Mesendoderm (in vitro differentiated cells): ENCODE data around the gene SQSTM1.
"Not testable (repeated sequence)": the region's sequence is repeated elsewhere in the genome, so short reads cannot be mapped to it uniquely, and the experiment has no call there.

Source experiments
- DNase-seq: peaks from one replicate; pipeline ENCODE4 v3.0.0; 2013
- H2AK5ac ChIP-seq: 2 replicates; pipeline ENCODE4 v1.6.1; 2013; ENCODE audit warnings: low read length, inconsistent platforms
- H2BK120ac ChIP-seq: 2 replicates; pipeline ENCODE4 v1.6.1; 2013; ENCODE audit warnings: low read depth, mild to moderate bottlenecking, low read length, moderate library complexity, mixed read lengths
- H2BK15ac ChIP-seq: replicated peaks from 2 replicates; pipeline ENCODE4 v1.6.1; 2013; ENCODE audit warnings: low read depth, mild to moderate bottlenecking, moderate library complexity
- H2BK5ac ChIP-seq: 2 replicates; pipeline ENCODE4 v1.6.1; 2013; ENCODE audit warnings: low read length, inconsistent platforms
- H3K18ac ChIP-seq: 2 replicates; pipeline ENCODE4 v1.6.1; 2013; ENCODE audit warnings: mild to moderate bottlenecking, low read length, mixed read lengths
- H3K23ac ChIP-seq: one replicate; pipeline ENCODE4 v1.6.1; 2013; ENCODE audit warnings: low read length
- H3K27ac ChIP-seq: 2 replicates; pipeline ENCODE4 v1.5.1; 2013; ENCODE audit warnings: low read depth, mild to moderate bottlenecking, inconsistent platforms, low read length, moderate library complexity
- H3K27me3 ChIP-seq: 2 replicates; pipeline ENCODE4 v1.6.1; 2013; ENCODE audit warnings: low read length, control low read depth, mild to moderate bottlenecking, inconsistent platforms; ENCODE audit not compliant: insufficient read depth, poor library complexity
- H3K36me3 ChIP-seq: 2 replicates; pipeline ENCODE4 v1.6.1; 2013; ENCODE audit warnings: low read length, inconsistent platforms; ENCODE audit not compliant: control insufficient read depth, insufficient read depth
- H3K4ac ChIP-seq: one replicate; pipeline ENCODE4 v1.6.1; 2013; ENCODE audit warnings: low read depth, mild to moderate bottlenecking, low read length, moderate library complexity
- H3K4me1 ChIP-seq: 2 replicates; pipeline ENCODE4 v1.6.1; 2013; ENCODE audit warnings: low read depth, low read length, inconsistent platforms; ENCODE audit not compliant: control insufficient read depth
- H3K4me2 ChIP-seq: 2 replicates; pipeline ENCODE4 v1.6.1; 2013; ENCODE audit warnings: low read length
- H3K4me3 ChIP-seq: 2 replicates; pipeline ENCODE4 v1.5.1; 2013; ENCODE audit warnings: mild to moderate bottlenecking, low read length
- H3K56ac ChIP-seq: one replicate; pipeline ENCODE4 v1.6.1; 2013; ENCODE audit warnings: low read length
- H3K79me1 ChIP-seq: 2 replicates; pipeline ENCODE4 v1.6.1; 2013; ENCODE audit warnings: low read length, inconsistent platforms
- H3K79me2 ChIP-seq: 2 replicates; pipeline ENCODE4 v1.6.1; 2013; ENCODE audit warnings: mild to moderate bottlenecking, low read length; ENCODE audit not compliant: control insufficient read depth, insufficient read depth
- H3K9ac ChIP-seq: 2 replicates; pipeline ENCODE4 v1.6.1; 2013; ENCODE audit warnings: low read length, inconsistent platforms
- H4K5ac ChIP-seq: one replicate; pipeline ENCODE4 v1.6.1; 2013; ENCODE audit warnings: low read length
- H4K8ac ChIP-seq: one replicate; pipeline ENCODE4 v1.6.1; 2013; ENCODE audit warnings: low read depth, mild to moderate bottlenecking, control low read depth, low read length, moderate library complexity
- WGBS: extraction: QIAGEN DNeasy Blood & Tissue Kit; methylation state at CpG from one replicate; pipeline ENCODE4 v1.1.7; 2013; ENCODE audit warnings: low lambda C conversion rate, missing lambda C conversion rate; ENCODE audit not compliant: insufficient coverage; ENCODE audit errors: extremely low coverage; 5-methylcytosine and 5-hydroxymethylcytosine counted together

Gene SQSTM1

GRCh38 chr5:179871533-179871932 lies 50.8 kb downstream of the SQSTM1 start:
- not testable (repeated sequence) for H4K5ac ChIP-seq, H3K4me3 ChIP-seq, H3K79me2 ChIP-seq, H4K8ac ChIP-seq, H2BK5ac ChIP-seq, H3K4me2 ChIP-seq, H2BK120ac ChIP-seq, H3K27me3 ChIP-seq, H3K18ac ChIP-seq, H3K79me1 ChIP-seq, H3K4ac ChIP-seq, H2AK5ac ChIP-seq, DNase-seq, H3K23ac ChIP-seq, H2BK15ac ChIP-seq, H3K9ac ChIP-seq, H3K4me1 ChIP-seq, H3K36me3 ChIP-seq, H3K56ac ChIP-seq, H3K27ac ChIP-seq
- no CpG with 5 or more reads among the region's 14 CpGs for WGBS

- H3K23ac ChIP-seq = no peak overlapping the region
- no peak overlapping the region for H2BK5ac ChIP-seq
- no CpG with 5 or more reads among the region's 18 CpGs for WGBS
- H3K27ac ChIP-seq = no peak overlapping the region
- no peak overlapping the region for H3K4me2 ChIP-seq
- no peaks in the 10 kb centered on the region for H3K36me3 ChIP-seq
- H2AK5ac ChIP-seq = no peak overlapping the region
- no peak overlapping the region for H4K8ac ChIP-seq
- no peak overlapping the region for H3K4me3 ChIP-seq
- no peak overlapping the region for H3K4ac ChIP-seq
- no peak overlapping the region for H2BK15ac ChIP-seq
- H3K56ac ChIP-seq = no peak overlapping the region
- H3K4me1 ChIP-seq = no peaks in the 10 kb centered on the region
- H4K5ac ChIP-seq = no peak overlapping the region
- no peak overlapping the region for H3K9ac ChIP-seq
- no peaks in the 10 kb centered on the region for H3K79me1 ChIP-seq
- DNase-seq = no peak
- no peak overlapping the region for H2BK120ac ChIP-seq
- H3K18ac ChIP-seq = no peak overlapping the region
- H3K27me3 ChIP-seq = no peaks in the 10 kb centered on the region
- no peaks in the 10 kb centered on the region for H3K79me2 ChIP-seq
These were observed 51.5 kb downstream of the SQSTM1 start for GRCh38 chr5:179872055-179872827.

- H3K36me3 ChIP-seq = no peaks in the 10 kb centered on the region
- H3K27me3 ChIP-seq = no peaks in the 10 kb centered on the region
- H2BK15ac ChIP-seq = no peak overlapping the region
- no peak overlapping the region for H3K18ac ChIP-seq
- H2AK5ac ChIP-seq = no peak overlapping the region
- no peak overlapping the region for H3K56ac ChIP-seq
- H3K27ac ChIP-seq = no peak overlapping the region
- WGBS = no CpG with 5 or more reads among the region's 14 CpGs
- no peak overlapping the region for H3K23ac ChIP-seq
- H3K79me2 ChIP-seq = no peaks in the 10 kb centered on the region
- H4K8ac ChIP-seq = no peak overlapping the region
- H2BK120ac ChIP-seq = no peak overlapping the region
- H3K4me2 ChIP-seq = no peak overlapping the region
- H4K5ac ChIP-seq = no peak overlapping the region
- no peak overlapping the region for H3K4me3 ChIP-seq
- H3K79me1 ChIP-seq = no peaks in the 10 kb centered on the region
- DNase-seq = no peak
- no peak overlapping the region for H3K4ac ChIP-seq
- H2BK5ac ChIP-seq = no peak overlapping the region
- H3K4me1 ChIP-seq = no peaks in the 10 kb centered on the region
- no peak overlapping the region for H3K9ac ChIP-seq
These were observed 52.3 kb downstream of the SQSTM1 start for GRCh38 chr5:179872828-179873575.

GRCh38 chr5:179873588-179874110 lies 52.9 kb downstream of the SQSTM1 start:
- Histone ChIP-seq H3K23ac (no peak overlapping the region), H3K36me3 (no peaks in the 10 kb centered on the region), H4K8ac (no peak overlapping the region), H3K56ac (no peak overlapping the region), H3K4ac (no peak overlapping the region), H3K27me3 (no peaks in the 10 kb centered on the region), H2BK5ac (no peak overlapping the region), H2AK5ac (no peak overlapping the region), H3K18ac (no peak overlapping the region), H3K79me1 (no peaks in the 10 kb centered on the region), H2BK15ac (no peak overlapping the region), H3K4me2 (no peak overlapping the region), H3K4me3 (no peak overlapping the region), H4K5ac (no peak overlapping the region), H3K4me1 (no peaks in the 10 kb centered on the region), H2BK120ac (no peak overlapping the region), H3K27ac (no peak overlapping the region), H3K79me2 (no peaks in the 10 kb centered on the region), H3K9ac (no peak overlapping the region)
- WGBS = no CpG with 5 or more reads among the region's 7 CpGs
- no peak for DNase-seq

- Histone ChIP-seq H3K18ac (no peak overlapping the region), H3K27me3 (no peaks in the 10 kb centered on the region), H3K4me3 (no peak overlapping the region), H2BK120ac (no peak overlapping the region), H3K9ac (no peak overlapping the region), H3K27ac (no peak overlapping the region), H3K4ac (no peak overlapping the region), H3K79me2 (no peaks in the 10 kb centered on the region), H3K23ac (no peak overlapping the region), H3K56ac (no peak overlapping the region), H4K5ac (no peak overlapping the region), H4K8ac (no peak overlapping the region), H3K4me1 (no peaks in the 10 kb centered on the region), H3K36me3 (no peaks in the 10 kb centered on the region), H2AK5ac (no peak overlapping the region), H2BK5ac (no peak overlapping the region), H2BK15ac (no peak overlapping the region), H3K79me1 (no peaks in the 10 kb centered on the region), H3K4me2 (no peak overlapping the region)
- no peak for DNase-seq
- WGBS = no CpG with 5 or more reads among the region's 3 CpGs
These were observed 53.4 kb downstream of the SQSTM1 start for GRCh38 chr5:179874136-179874535.
